LNCAP (cell line): ENCODE measurements around the gene ZNF385C.

ENCODE experiments used
- TF ChIP-seq, protein P1 (sequence below): fragments of 450-650 bp; IDR thresholded peaks from 2 replicates; pipeline ENCODE4 v1.5.1; 2017; ENCODE audit warnings: mild to moderate bottlenecking

Gene ZNF385C

DNA sequence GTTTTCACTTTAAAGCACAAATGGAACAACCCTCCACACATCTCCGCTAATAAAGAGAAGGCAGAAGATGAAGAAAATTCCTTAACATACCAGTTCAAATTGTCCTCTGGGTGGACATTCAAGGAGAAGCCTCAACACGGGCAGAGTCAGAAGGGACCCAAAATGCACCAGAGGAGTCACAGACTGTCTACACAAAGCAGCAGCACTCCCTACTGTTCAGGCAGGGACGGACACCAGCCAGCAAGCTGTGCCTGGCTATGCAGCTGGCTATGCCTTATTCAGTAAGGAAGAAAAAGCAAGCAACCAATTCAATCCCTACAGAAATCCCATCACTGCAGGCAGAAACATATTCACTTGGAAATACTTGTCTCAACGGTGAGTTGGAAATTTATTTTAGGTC, 89.1 kb downstream of the ZNF385C start:
- TF ChIP-seq, protein P1, sequence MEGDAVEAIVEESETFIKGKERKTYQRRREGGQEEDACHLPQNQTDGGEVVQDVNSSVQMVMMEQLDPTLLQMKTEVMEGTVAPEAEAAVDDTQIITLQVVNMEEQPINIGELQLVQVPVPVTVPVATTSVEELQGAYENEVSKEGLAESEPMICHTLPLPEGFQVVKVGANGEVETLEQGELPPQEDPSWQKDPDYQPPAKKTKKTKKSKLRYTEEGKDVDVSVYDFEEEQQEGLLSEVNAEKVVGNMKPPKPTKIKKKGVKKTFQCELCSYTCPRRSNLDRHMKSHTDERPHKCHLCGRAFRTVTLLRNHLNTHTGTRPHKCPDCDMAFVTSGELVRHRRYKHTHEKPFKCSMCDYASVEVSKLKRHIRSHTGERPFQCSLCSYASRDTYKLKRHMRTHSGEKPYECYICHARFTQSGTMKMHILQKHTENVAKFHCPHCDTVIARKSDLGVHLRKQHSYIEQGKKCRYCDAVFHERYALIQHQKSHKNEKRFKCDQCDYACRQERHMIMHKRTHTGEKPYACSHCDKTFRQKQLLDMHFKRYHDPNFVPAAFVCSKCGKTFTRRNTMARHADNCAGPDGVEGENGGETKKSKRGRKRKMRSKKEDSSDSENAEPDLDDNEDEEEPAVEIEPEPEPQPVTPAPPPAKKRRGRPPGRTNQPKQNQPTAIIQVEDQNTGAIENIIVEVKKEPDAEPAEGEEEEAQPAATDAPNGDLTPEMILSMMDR: no peak

DNA sequence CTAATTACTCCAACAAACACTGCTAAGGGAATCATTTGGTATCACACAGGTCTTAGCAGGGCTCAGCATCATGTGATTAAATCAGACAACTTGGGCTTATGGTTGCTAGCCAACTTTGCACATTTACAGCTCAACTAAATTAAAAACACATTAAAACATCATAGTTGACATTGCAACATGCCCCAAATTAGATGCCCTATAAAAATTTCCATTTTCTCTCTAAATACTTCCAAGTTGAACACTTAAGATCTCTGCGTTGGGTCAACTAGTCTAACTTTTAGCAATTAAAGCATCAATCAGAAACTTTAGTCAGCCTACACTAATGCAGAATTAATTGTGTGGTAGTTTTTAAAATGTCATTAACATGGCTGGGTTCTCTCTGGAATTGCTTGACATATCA, 93.1 kb downstream of the ZNF385C start:
- TF ChIP-seq, protein P1: no peak

DNA sequence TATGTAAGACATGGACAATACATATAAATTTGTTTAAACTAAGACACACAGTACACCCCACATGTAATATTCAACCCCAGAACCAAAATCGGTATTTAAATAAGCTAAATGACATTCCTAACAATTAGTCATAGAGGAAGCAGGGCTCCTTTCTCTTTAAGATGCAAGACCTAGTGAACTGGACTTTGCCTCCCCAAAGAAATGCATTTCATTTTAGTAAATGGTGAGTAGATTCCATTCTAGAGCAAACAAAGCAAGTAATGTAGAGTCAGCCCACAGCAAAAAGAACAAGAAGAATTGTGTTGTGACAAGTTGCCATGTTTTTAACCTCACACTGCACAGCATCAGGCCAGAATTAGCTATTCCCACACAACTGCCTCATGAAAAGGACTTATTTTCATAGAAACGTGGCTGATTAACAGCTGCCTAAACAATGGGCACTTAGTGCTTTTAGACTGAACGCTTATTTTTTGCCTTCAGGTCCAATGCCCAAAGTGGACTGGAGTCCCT, 95.4 kb downstream of the ZNF385C start:
- TF ChIP-seq, protein P1: no peak

DNA sequence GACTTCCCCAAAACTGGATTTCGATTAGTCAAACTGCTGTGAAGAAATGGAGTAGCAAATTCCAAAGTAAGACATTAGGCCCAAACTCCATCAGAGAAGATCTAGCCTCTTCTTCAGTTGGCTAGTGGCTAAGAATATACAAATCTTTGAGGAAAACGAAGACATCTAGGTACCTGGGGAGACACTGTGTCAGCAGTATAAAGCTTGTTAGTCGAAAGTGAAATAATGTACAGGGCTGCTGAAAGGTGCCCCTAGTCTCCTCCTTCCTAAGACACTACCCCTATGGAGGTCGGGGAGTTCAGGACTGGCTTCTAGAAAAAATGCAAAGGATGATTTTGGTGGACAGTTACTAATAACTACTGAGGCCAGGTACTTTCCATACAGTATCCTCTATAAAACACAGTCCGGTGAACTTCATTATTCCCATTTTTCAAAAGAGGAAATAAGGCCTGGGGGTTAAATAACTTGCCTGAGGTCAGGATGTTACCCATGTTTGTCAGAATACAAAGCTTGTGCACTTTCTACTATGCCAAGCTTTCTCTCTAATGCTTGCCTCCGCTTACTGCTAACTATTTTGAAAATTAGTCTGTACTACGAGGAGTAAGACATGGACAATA, 96.0 kb downstream of the ZNF385C start:
- TF ChIP-seq, protein P1: no peak

DNA sequence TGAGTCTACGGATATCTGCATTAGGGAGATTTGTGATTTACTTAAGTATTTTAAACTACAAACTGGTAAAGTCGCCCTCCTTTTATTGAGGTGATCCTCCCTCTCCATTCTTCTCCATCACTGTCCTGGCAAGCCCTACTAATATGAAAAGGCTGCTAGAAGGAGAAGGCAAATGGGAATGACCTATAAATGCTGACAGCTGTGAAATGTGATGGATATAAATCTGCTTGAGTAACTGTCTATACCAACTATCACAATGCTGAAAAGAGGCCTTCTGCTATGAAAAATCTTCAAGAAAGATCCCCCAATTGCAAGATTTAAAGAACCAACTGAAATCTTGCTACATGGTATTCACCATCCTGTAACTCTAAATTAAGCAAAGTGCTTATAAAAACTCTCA, 96.5 kb downstream of the ZNF385C start:
- TF ChIP-seq, protein P1: no peak

DNA sequence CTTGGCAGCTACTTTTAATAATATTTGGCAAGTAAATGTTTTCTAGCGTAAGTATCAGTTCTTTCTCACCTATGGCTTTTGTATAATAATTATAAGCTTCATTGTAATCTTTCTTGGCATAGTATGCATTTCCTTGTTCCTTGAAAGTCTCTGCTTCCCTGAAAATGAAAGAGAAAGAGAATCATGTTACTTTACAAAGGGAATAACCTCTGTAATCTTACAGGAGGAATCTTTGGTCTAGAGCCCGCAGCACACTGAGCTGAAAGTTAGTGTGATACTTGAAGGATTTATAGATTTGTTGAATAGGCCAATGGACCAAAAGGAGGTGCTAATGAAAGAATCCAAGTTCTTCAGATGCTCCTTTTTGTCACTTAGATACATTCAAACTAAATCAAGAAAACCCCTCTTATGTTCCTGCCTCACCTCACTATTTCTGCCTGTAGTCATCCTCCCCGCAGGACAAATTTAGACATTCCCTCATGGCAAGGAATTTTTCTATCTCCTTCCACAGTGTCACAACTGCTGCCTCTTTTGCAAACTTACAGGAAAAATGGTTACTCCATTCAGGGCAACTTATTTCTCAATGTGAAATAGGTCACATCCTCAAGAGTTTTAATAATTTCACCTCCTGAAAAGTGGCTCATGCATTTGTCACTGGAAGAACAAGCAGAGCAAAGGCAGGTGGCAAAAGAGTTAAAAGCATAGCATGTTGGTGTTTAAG, 97.7 kb downstream of the ZNF385C start:
- TF ChIP-seq, protein P1: no peak

DNA sequence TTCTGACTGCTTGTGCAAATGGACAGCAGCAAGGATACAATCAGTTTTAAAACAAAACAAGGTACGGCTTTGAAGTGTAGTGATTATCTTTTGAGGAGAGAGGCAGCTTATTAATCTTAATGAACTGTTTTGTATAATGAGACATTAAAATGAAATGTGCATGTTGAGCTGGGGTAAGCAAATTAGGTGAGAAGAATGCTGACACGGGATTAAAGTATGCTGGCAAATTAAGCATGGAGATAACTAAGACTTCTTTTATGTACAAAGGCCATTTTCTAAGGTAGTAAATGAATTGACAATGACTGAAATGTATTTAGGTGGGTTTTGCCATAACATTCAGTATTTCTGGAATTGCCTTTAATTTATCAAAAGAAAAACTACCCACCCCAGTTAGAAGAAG, 99.8 kb downstream of the ZNF385C start:
- TF ChIP-seq, protein P1: no peak
